CD4-positive, alpha-beta T cell (primary cell): Measurements from ENCODE around the gene MRO. TPM values are rescaled to one million over a fixed set of nuclear protein-coding genes. Genes with fewer than 3 reads are reported as not detected.
"Not testable (repeated sequence)": the region's sequence is repeated elsewhere in the genome, so short reads cannot be mapped to it uniquely, and the experiment has no call there.

Experiments used
- ATAC-seq: fragments of 200-7000 bp; cut with Tn5 transposase; one replicate; pipeline ENCODE4 v1.10.0; 2022; ENCODE audit warnings: mild to moderate bottlenecking; ENCODE audit not compliant: poor library complexity
- CTCF ChIA-PET: fragments of 350-600 bp; sonication (Branson Sonifier 250); formaldehyde crosslinking; loops from one replicate; lab custom pipeline; 2021; ENCODE audit warnings: antibody characterized with exemption, inconsistent platforms; lab: Charles Lee
- POLR2A ChIA-PET: fragments of 350-600 bp; sonication (Branson Sonifier 250); formaldehyde crosslinking; loops from one replicate; lab custom pipeline; 2021; ENCODE audit warnings: antibody characterized with exemption, inconsistent platforms; lab: Charles Lee
- DNase-seq, 14 experiments: peaks; one replicate each; pipeline ENCODE4 v3.0.0-alpha.2; 2013 to 2020; ENCODE audit warnings: mixed read lengths in 2 of 14
- H3K27ac ChIP-seq, 2 donors: one replicate each; pipeline versions ENCODE4 v1.5.1 to v1.7.0; 2013; ENCODE audit warnings: low read length in 2 of 2, low read depth in 1 of 2, mild to moderate bottlenecking in 1 of 2
- H3K27me3 ChIP-seq, 2 experiments: 1 replicate in 1 of 2; 2 replicates in 1 of 2; pipeline versions ENCODE4 v1.6.1 to v1.7.0; 2013; ENCODE audit warnings: low read length in 2 of 2, control low read depth in 1 of 2, mild to moderate bottlenecking in 1 of 2, moderate library complexity in 1 of 2; ENCODE audit not compliant: insufficient read depth in 2 of 2, control insufficient read depth in 1 of 2
- H3K36me3 ChIP-seq: one replicate; pipeline ENCODE4 v1.6.1; 2013; ENCODE audit warnings: low read length, control low read depth; ENCODE audit not compliant: insufficient read depth
- H3K4me1 ChIP-seq: one replicate; pipeline ENCODE4 v1.6.1; 2013; ENCODE audit warnings: low read length, control low read depth; ENCODE audit not compliant: insufficient read depth
- H3K4me3 ChIP-seq: one replicate; pipeline ENCODE4 v1.5.1; 2013; ENCODE audit warnings: mild to moderate bottlenecking, low read length, moderate library complexity
- H3K9me3 ChIP-seq, 2 experiments: 1 replicate in 1 of 2; 2 replicates in 1 of 2; pipeline versions ENCODE4 v1.6.1 to v1.7.0; 2013; ENCODE audit warnings: low read length in 2 of 2, mild to moderate bottlenecking in 2 of 2, control low read depth in 1 of 2, moderate library complexity in 1 of 2; ENCODE audit not compliant: control insufficient read depth in 1 of 2, insufficient read depth in 1 of 2
- H3K27ac Mint-ChIP-seq: one replicate; pipeline ENCODE4 v1.8.0; 2020; ENCODE audit warnings: mixed read lengths
- H3K27me3 Mint-ChIP-seq: one replicate; pipeline ENCODE4 v1.8.0; 2021; ENCODE audit warnings: mixed read lengths
- H3K36me3 Mint-ChIP-seq: one replicate; pipeline ENCODE4 v1.8.0; 2021; ENCODE audit warnings: low read depth, mixed read lengths
- H3K4me1 Mint-ChIP-seq: one replicate; pipeline ENCODE4 v1.8.0; 2021; ENCODE audit warnings: low read depth, mixed read lengths
- H3K4me3 Mint-ChIP-seq: one replicate; pipeline ENCODE4 v1.8.0; 2020; ENCODE audit warnings: mild to moderate bottlenecking, mixed read lengths
- H3K9me3 Mint-ChIP-seq: one replicate; pipeline ENCODE4 v1.8.0; 2020; ENCODE audit warnings: mixed read lengths
- intact Hi-C, 2 experiments: fragments of 100-400 bp; cut with DNase I in 1 of 2; cut with micrococcal nuclease in 1 of 2; formaldehyde crosslinking; loops; one replicate each; pipeline versions ENCODE4 v1.15.1 to v1.9.0; 2023 to 2025; cut with DNase I, micrococcal nuclease
- total RNA-seq, 174 experiments: library from RNA in 2 of 174; stranded (reverse) in 2 of 174; gene quantifications; one replicate each; pipeline ENCODE4 v1.2.3 and lab custom pipeline; 2021 to 2026
- TF ChIP-seq, protein P1 (sequence below): fragments of 200-600 bp; IDR thresholded peaks from one replicate; pipeline ENCODE4 v1.8.0; 2022; ENCODE audit warnings: antibody characterized with exemption, mild to moderate bottlenecking

The MRO gene
- total RNA-seq, 2 experiments from 2014 or later = not detected

DNA sequence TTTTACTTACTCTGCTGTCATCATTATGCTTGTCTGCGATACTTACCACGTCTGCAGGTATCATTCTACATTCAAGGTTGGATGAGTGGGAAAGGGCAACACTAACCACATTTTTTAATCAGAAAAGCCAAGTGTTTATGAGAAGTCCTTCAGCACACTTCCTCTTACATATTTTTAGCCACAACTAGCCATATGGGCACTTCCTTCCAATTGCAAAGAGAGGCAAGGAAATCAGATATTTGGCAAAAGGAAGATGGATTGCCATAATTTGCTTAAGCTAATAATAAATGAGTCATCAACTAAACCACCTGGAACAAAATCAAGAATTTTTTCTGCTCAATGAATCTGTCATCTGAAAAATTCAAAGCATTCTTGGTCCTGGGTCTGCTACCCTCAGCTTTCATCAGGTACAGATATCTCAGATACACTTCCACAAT, 16.7 kb upstream of the MRO start:
- ATAC-seq (no peak), DNase-seq (no peak)
- Mint-ChIP-seq H3K4me3 (no peak overlapping the region), H3K4me1 (no peaks in the 10 kb centered on the region), H3K27me3 (no peaks in the 10 kb centered on the region), H3K36me3 (no peaks in the 10 kb centered on the region), H3K9me3 (no peaks in the 10 kb centered on the region), H3K27ac (no peak overlapping the region)
- Histone ChIP-seq H3K27me3 (no peaks in the 10 kb centered on the region), H3K9me3 (no peaks in the 10 kb centered on the region), H3K4me1 (no peaks in the 10 kb centered on the region), H3K4me3 (no peak overlapping the region), H3K36me3 (no peaks in the 10 kb centered on the region), H3K27ac (no peak overlapping the region)
- intact Hi-C loops = no loop called here
- POLR2A ChIA-PET = no interaction called here
- TF ChIP-seq, protein P1, sequence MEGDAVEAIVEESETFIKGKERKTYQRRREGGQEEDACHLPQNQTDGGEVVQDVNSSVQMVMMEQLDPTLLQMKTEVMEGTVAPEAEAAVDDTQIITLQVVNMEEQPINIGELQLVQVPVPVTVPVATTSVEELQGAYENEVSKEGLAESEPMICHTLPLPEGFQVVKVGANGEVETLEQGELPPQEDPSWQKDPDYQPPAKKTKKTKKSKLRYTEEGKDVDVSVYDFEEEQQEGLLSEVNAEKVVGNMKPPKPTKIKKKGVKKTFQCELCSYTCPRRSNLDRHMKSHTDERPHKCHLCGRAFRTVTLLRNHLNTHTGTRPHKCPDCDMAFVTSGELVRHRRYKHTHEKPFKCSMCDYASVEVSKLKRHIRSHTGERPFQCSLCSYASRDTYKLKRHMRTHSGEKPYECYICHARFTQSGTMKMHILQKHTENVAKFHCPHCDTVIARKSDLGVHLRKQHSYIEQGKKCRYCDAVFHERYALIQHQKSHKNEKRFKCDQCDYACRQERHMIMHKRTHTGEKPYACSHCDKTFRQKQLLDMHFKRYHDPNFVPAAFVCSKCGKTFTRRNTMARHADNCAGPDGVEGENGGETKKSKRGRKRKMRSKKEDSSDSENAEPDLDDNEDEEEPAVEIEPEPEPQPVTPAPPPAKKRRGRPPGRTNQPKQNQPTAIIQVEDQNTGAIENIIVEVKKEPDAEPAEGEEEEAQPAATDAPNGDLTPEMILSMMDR = no peak
- CTCF ChIA-PET = interaction anchor here (0.7 kb wide), 1 partner anchor 11 kb away, joined by 3 read pairs; no protein-coding TSS in a partner anchor

DNA sequence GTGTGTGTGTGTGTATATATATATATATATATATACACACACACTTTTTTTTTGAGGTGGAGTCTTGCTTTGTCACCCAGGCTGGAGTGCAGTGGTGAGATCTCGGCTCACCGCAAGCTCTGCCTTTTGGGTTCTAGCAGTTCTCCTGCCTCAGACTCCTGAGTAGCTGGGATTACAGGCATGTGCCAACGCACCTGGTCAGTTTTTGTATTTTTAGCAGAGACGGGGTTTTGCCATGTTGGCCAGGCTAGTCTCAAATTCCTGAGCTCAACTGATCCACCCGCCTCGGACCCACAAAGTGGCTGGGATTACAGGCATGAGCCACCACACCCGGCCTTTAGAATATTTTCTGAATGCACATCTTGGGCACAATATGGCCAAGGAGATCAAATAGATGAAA, 13.7 kb upstream of the MRO start:
- POLR2A ChIA-PET = not testable (repeated sequence)

DNA sequence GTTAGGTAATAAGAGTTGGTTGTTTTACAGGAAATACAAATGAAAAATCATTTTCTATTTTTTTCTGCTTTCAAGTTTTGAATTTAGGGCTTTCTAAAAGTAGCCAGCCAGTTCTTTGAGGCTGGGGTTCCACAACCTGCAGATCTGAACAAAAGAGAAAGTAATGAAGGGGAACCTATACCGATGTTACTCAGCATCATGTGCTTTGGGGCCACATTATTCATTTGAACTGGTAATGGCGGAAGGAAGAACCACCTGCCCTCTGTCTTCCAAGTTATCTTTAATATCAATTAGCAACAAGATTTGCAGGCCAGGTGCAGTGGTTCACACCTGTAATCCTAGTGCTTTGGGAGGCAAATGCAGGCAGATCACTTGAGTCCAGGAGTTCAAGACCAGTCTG, 12.9 kb upstream of the MRO start:
- Mint-ChIP-seq H3K4me3 (no peak overlapping the region), H3K27ac (no peak overlapping the region), H3K9me3 (no peaks in the 10 kb centered on the region), H3K36me3 (no peaks in the 10 kb centered on the region), H3K27me3 (no peaks in the 10 kb centered on the region), H3K4me1 (no peaks in the 10 kb centered on the region)
- CTCF ChIA-PET = no interaction called here
- ATAC-seq (no peak), DNase-seq (no peak)
- intact Hi-C loops = no loop called here
- Histone ChIP-seq H3K27me3 (no peaks in the 10 kb centered on the region), H3K27ac (no peak overlapping the region), H3K36me3 (no peaks in the 10 kb centered on the region), H3K4me1 (no peaks in the 10 kb centered on the region), H3K9me3 (no peaks in the 10 kb centered on the region), H3K4me3 (no peak overlapping the region)
- TF ChIP-seq, protein P1 = no peak
- POLR2A ChIA-PET = no interaction called here

More for the DNA sequence above, 13.7 kb upstream of the MRO start:
- H3K4me1 ChIP-seq, H3K36me3 ChIP-seq, H3K36me3 Mint-ChIP-seq, H3K27me3 Mint-ChIP-seq, H3K27me3 ChIP-seq, H3K27ac Mint-ChIP-seq, ATAC-seq, DNase-seq, H3K9me3 Mint-ChIP-seq, H3K9me3 ChIP-seq, H3K4me3 ChIP-seq, H3K4me3 Mint-ChIP-seq, intact Hi-C loops, H3K27ac ChIP-seq, H3K4me1 Mint-ChIP-seq: not testable (repeated sequence)
- CTCF ChIA-PET = interaction anchor here (0.6 to 1.2 kb wide), 2 partner anchors 10 to 17 kb away, joined by 3 read pairs; no protein-coding TSS in a partner anchor

DNA sequence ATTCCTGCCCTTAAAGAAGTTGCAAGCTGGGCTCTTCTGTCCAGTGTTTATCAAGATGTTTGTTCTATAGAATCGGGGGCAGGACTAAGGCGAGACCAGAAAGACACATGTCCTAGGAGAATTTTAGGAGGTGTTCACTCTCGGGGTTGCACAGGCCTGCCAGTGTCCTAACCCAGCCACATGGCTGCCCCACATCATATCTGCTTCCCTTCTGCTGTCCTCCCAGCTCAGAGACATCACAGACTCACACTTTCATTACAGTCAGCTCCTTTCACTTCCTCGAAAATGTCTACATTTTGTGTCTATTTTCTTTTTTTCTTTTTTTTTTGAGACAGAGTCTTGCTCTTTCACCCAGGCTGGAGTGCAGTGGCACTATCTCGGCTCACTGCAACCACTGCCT, 10.7 kb upstream of the MRO start:
- CTCF ChIA-PET = interaction anchor here (1.5 kb wide), 1 partner anchor 10 kb away, joined by 4 read pairs; the partner anchor contains the start of gene MRO
- Mint-ChIP-seq H3K4me3 (no peak overlapping the region), H3K27me3 (no peaks in the 10 kb centered on the region), H3K36me3 (no peaks in the 10 kb centered on the region), H3K4me1 (no peaks in the 10 kb centered on the region), H3K9me3 (no peaks in the 10 kb centered on the region), H3K27ac (no peak overlapping the region)
- Histone ChIP-seq H3K4me1 (no peaks in the 10 kb centered on the region), H3K27ac (no peak overlapping the region), H3K9me3 (no peaks in the 10 kb centered on the region), H3K4me3 (no peak overlapping the region), H3K36me3 (no peaks in the 10 kb centered on the region), H3K27me3 (no peaks in the 10 kb centered on the region)
- ATAC-seq = no peak
- intact Hi-C loops = no loop called here
- no peak for DNase-seq
- TF ChIP-seq, protein P1 = no peak
- POLR2A ChIA-PET = no interaction called here
